Astrocyte of the spinal cord (primary cell): ENCODE data around the gene SLC30A2.

Source experiments
- DNase-seq: peaks from one replicate; pipeline ENCODE4 v3.0.0; 2011; ENCODE audit warnings: low read depth, low spot score
- H3K4me3 ChIP-seq: 2 replicates; pipeline ENCODE4 v1.5.1; 2011; ENCODE audit warnings: low read depth, mild to moderate bottlenecking, low read length, moderate library complexity
- CTCF ChIP-seq: IDR thresholded peaks from 2 replicates; pipeline ENCODE4 v1.5.1; 2012; ENCODE audit warnings: low read depth, mild to moderate bottlenecking, low read length, inconsistent platforms
- in situ Hi-C: cut with HindIII; loops from 2 replicates; pipeline ENCODE4 v1.10.0; 2017; ENCODE audit warnings: low sequenced_read_pairs

SLC30A2 gene

GRCh38 chr1:25990251-25990650, 55.7 kb downstream of the SLC30A2 start:
- H3K4me3 ChIP-seq, result no peak overlapping the region
- DNase-seq, result no peak
- no peak for TF ChIP-seq CTCF
- in situ Hi-C loops, result no loop called here

- no peak overlapping the region for H3K4me3 ChIP-seq
- TF ChIP-seq CTCF, result no peak
- DNase-seq, result no peak
- in situ Hi-C loops, result no loop called here
Observed at GRCh38 chr1:25989440-25990234, 56.3 kb downstream of the SLC30A2 start.

GRCh38 chr1:25987951-25988350, 58.0 kb downstream of the SLC30A2 start:
- DNase-seq, result no peak

More at GRCh38 chr1:25987951-25988350, 58.0 kb downstream of the SLC30A2 start:
- no peak for TF ChIP-seq CTCF
- H3K4me3 ChIP-seq, result no peak overlapping the region
- in situ Hi-C loops, result no loop called here
